MCF 10A (cell line): ENCODE measurements around the gene SMIM38. TPM values are rescaled to one million over a fixed set of nuclear protein-coding genes. Genes with fewer than 3 reads are reported as not detected.

Experiments used
- BruUV-seq: library from RNA; stranded (reverse); fragments of 400-500 nt; replicated peaks from 2 replicates; lab custom pipeline; 2021; lab: Mats Ljungman, UMichigan
- CTCF ChIA-PET: fragments of 300-600 bp; sonication (Branson Sonifier 250); formaldehyde crosslinking; extraction: SDS; loops from one replicate; lab custom pipeline; 2021; ENCODE audit warnings: antibody characterized with exemption, inconsistent platforms; lab: Yijun Ruan, JAX
- POLR2A ChIA-PET: fragments of 300-600, 350-650 bp; sonication (Branson Sonifier 250); formaldehyde crosslinking; extraction: SDS; loops from one replicate; lab custom pipeline; 2020; ENCODE audit warnings: antibody characterized with exemption, inconsistent platforms; lab: Yijun Ruan, JAX
- DNase-seq: peaks from one replicate; pipeline ENCODE4 v3.0.0-alpha.2; 2018; ENCODE audit not compliant: unreplicated experiment
- H3K27ac Mint-ChIP-seq: one replicate; pipeline ENCODE4 v1.8.0; 2022; ENCODE audit warnings: mild to moderate bottlenecking, low read depth, mixed read lengths; ENCODE audit not compliant: unreplicated experiment
- H3K27me3 Mint-ChIP-seq: one replicate; pipeline ENCODE4 v1.8.0; 2022; ENCODE audit warnings: mixed read lengths; ENCODE audit not compliant: insufficient read depth, unreplicated experiment
- H3K36me3 Mint-ChIP-seq: one replicate; pipeline ENCODE4 v1.8.0; 2022; ENCODE audit warnings: mild to moderate bottlenecking, moderate library complexity, mixed read lengths; ENCODE audit not compliant: insufficient read depth, unreplicated experiment
- H3K4me1 Mint-ChIP-seq: one replicate; pipeline ENCODE4 v1.8.0; 2022; ENCODE audit warnings: mixed read lengths; ENCODE audit not compliant: insufficient read depth, unreplicated experiment
- H3K4me3 Mint-ChIP-seq: one replicate; pipeline ENCODE4 v1.8.0; 2022; ENCODE audit warnings: mild to moderate bottlenecking, moderate library complexity, mixed read lengths; ENCODE audit not compliant: unreplicated experiment
- H3K9me3 Mint-ChIP-seq: one replicate; pipeline ENCODE4 v1.8.0; 2022; ENCODE audit warnings: mixed read lengths; ENCODE audit not compliant: unreplicated experiment
- intact Hi-C: fragments of 100-400 bp; cut with micrococcal nuclease; formaldehyde crosslinking; loops from 2 replicates; pipeline ENCODE4 v1.14.1; 2022
- total RNA-seq: library from RNA; stranded (reverse); gene quantifications from 2 replicates; pipeline ENCODE4 v1.2.3, GENCODE V29; 2022
- TF ChIP-seq, protein P1 (sequence below): fragments of 200-600 bp; IDR thresholded peaks from one replicate; pipeline ENCODE4 v1.8.0; 2022; ENCODE audit warnings: antibody characterized with exemption, mild to moderate bottlenecking; ENCODE audit not compliant: unreplicated experiment

The SMIM38 gene
- total RNA-seq, 1 experiment from 2014 or later = not detected

DNA sequence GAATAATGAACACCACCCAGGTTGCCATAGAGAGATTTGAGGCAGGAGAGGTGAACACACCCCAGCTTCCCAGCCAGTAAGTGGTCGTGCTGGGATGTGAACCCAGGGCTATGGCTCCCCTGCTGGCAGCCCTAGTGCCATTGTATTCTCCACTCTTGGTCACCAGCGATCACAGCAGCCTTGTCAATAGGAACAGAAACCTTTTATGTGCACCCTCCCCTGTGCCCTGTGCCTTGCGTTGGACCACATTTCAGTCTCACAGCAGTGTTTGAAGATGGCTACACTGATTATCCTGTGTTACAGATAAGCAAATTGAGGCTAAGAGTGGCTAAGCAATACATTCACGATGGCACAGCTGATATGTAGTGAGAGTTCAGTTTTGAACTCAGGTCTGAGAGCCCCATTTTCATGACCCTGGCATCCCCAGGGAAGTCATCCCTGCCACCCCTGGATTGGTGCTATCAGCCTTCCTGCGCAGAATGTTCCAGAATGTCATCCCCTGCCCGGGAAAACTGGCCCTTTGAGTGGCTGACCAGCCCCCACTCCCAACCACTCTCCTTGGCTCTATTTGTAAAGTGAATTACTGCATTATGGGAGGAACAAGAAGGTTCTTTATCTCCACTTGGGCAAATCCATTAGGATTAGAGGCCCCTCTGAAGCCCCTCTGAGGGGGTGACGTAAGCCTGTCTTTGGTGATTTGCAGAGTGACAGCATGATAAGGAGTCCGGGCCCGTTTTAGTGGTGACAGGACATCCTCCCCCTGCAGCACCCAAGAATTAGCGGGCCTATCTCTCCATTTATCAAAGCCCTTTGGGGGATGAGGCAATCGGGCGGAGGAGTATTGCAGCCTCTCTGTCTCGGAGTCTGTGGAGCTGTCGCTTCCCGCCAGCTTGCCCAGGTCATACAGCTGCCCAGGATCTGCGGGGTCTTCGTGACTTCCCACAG, 30.9 kb downstream of the SMIM38 start:
- TF ChIP-seq, protein P1, sequence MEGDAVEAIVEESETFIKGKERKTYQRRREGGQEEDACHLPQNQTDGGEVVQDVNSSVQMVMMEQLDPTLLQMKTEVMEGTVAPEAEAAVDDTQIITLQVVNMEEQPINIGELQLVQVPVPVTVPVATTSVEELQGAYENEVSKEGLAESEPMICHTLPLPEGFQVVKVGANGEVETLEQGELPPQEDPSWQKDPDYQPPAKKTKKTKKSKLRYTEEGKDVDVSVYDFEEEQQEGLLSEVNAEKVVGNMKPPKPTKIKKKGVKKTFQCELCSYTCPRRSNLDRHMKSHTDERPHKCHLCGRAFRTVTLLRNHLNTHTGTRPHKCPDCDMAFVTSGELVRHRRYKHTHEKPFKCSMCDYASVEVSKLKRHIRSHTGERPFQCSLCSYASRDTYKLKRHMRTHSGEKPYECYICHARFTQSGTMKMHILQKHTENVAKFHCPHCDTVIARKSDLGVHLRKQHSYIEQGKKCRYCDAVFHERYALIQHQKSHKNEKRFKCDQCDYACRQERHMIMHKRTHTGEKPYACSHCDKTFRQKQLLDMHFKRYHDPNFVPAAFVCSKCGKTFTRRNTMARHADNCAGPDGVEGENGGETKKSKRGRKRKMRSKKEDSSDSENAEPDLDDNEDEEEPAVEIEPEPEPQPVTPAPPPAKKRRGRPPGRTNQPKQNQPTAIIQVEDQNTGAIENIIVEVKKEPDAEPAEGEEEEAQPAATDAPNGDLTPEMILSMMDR = no peak
- DNase-seq = no peak
- Mint-ChIP-seq H3K4me3 (no peak overlapping the region), H3K27ac (no peak overlapping the region), H3K4me1 (no peaks in the 10 kb centered on the region), H3K9me3 (peaks cover 23% of the 10 kb centered on the region), H3K27me3 (no peaks in the 10 kb centered on the region), H3K36me3 (peaks cover 6% of the 10 kb centered on the region)
- intact Hi-C loops = no loop called here
- ChIA-PET CTCF (interaction anchor here (1.1 kb wide), 1 partner anchor 484 kb away, joined by 3 read pairs; no protein-coding TSS in a partner anchor), POLR2A (interaction anchor here (0.6 kb wide), 1 partner anchor 1408 kb away, joined by 3 read pairs; no protein-coding TSS in a partner anchor)
- no TSS peak for BruUV-seq

DNA sequence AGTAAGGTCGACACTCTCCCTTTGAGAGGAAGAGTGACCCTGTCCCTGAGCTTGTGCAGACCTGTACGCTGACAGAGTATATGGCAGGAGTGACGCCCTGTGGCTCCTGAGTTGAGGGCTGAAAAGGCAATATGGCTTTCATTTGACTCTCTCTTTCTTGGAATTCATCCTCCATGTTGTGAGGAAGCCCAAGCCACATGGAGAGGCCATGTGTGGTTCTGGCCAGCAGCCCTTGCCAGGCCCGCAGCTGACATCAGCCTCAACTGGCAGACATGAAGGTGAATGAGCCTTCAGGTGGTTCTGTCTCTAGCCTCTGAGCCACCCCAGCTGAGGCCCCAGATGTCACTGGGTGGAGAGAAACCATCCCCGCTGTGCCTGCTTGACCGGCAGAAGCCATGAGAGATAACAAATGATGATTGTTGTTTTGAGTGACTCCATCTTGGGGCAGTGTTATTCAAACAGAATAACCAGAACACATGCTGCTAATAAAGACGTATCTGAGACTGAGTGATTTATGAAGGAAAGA, 31.9 kb downstream of the SMIM38 start:
- TF ChIP-seq, protein P1 = no peak
- Mint-ChIP-seq H3K9me3 (peaks cover 20% of the 10 kb centered on the region), H3K36me3 (peaks cover 6% of the 10 kb centered on the region), H3K27ac (no peak overlapping the region), H3K4me3 (no peak overlapping the region), H3K27me3 (no peaks in the 10 kb centered on the region), H3K4me1 (no peaks in the 10 kb centered on the region)
- intact Hi-C loops = no loop called here
- no peak for DNase-seq
- ChIA-PET CTCF (interaction anchor here (1.1 kb wide), 1 partner anchor 483 kb away, joined by 3 read pairs; no protein-coding TSS in a partner anchor), POLR2A (interaction anchor here (0.6 kb wide), 1 partner anchor 1409 kb away, joined by 3 read pairs; no protein-coding TSS in a partner anchor)
- BruUV-seq = no TSS peak

DNA sequence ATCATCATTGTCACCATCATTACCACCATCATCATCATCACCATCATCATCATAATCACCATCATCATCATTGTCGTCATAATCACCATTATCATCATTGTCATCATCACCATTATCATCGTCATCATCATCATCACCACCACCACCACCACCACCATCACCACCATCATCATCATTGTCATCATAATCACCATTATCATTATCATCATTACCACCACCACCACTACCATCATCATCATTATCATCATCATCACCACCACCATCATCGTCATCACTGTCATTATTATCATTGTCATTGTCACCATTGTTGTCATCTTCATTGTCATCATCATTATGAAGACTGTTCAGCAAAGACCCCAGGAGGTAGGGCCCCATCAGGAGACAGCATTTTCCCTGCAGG, 33.3 kb downstream of the SMIM38 start:
- H3K27me3 Mint-ChIP-seq = no peaks in the 10 kb centered on the region
- no peak overlapping the region for H3K4me3 Mint-ChIP-seq
- DNase-seq = no peak
- intact Hi-C loops = no loop called here
- CTCF ChIA-PET = interaction anchor here (0.6 kb wide), 1 partner anchor 39 kb away, joined by 3 read pairs; no protein-coding TSS in a partner anchor
- no TSS peak for BruUV-seq
- POLR2A ChIA-PET = no interaction called here
- no peak overlapping the region for H3K27ac Mint-ChIP-seq
- H3K36me3 Mint-ChIP-seq = peaks cover 6% of the 10 kb centered on the region
- TF ChIP-seq, protein P1 = no peak
- no peaks in the 10 kb centered on the region for H3K4me1 Mint-ChIP-seq
- peaks cover 21% of the 10 kb centered on the region for H3K9me3 Mint-ChIP-seq
